Gastroesophageal sphincter (tissue), 3 donors: ENCODE data around the gene CDH4.

Source experiments
- CTCF ChIP-seq, 4 experiments: fragments of 200-600 bp in 2 of 4; fragments of 450-650 bp in 2 of 4; sonication (generic) in 1 of 4; IDR thresholded peaks; one replicate each; pipeline ENCODE4 v1.5.1; 2017 to 2019; ENCODE audit warnings: antibody characterized with exemption in 4 of 4, mild to moderate bottlenecking in 2 of 4, moderate library complexity in 2 of 4
- EP300 ChIP-seq: sonication (generic); formaldehyde crosslinking; IDR thresholded peaks from one replicate; pipeline ENCODE4 v1.6.1; 2017; ENCODE audit warnings: antibody characterized with exemption, mild to moderate bottlenecking
- POLR2A ChIP-seq, 2 donors: fragments of 450-650 bp; IDR thresholded peaks; one replicate each; pipeline ENCODE4 v1.6.1; 2017; ENCODE audit warnings: antibody characterized with exemption in 2 of 2, mild to moderate bottlenecking in 2 of 2, moderate library complexity in 1 of 2
- POLR2AphosphoS5 ChIP-seq: sonication (generic); formaldehyde crosslinking; IDR thresholded peaks from one replicate; pipeline ENCODE4 v1.6.1; 2017; ENCODE audit warnings: antibody characterized with exemption

GRCh38 chr20:61571221-61571620 is 319.2 kb downstream of the CDH4 start:
- no peak for TF ChIP-seq CTCF (IDR thresholded peaks at IDR 0.05)
- no peak for TF ChIP-seq POLR2AphosphoS5
- TF ChIP-seq EP300: no peak
- no peak for TF ChIP-seq POLR2A (IDR thresholded peaks at IDR 0.05)
